Progenitor cell of endocrine pancreas (in vitro differentiated cells): ENCODE data around the gene TRIM48. TPM values are rescaled to one million over a fixed set of nuclear protein-coding genes. Genes with fewer than 3 reads are reported as not detected.
"Not testable (repeated sequence)": the region's sequence is repeated elsewhere in the genome, so short reads cannot be mapped to it uniquely, and the experiment has no call there.

Source experiments
- DNase-seq: peaks from one replicate; pipeline ENCODE4 v3.0.0; 2021; ENCODE audit warnings: low spot score; ENCODE audit not compliant: unreplicated experiment
- H3K27ac Mint-ChIP-seq: 2 replicates; pipeline ENCODE4 v1.8.0; 2021; ENCODE audit warnings: mild to moderate bottlenecking, moderate library complexity, mixed read lengths
- H3K27me3 Mint-ChIP-seq: 2 replicates; pipeline ENCODE4 v1.8.0; 2021; ENCODE audit warnings: mixed read lengths
- H3K36me3 Mint-ChIP-seq: 2 replicates; pipeline ENCODE4 v1.8.0; 2022; ENCODE audit warnings: mixed read lengths; ENCODE audit not compliant: insufficient read depth
- H3K4me1 Mint-ChIP-seq: 2 replicates; pipeline ENCODE4 v1.8.0; 2021; ENCODE audit warnings: low read depth, mixed read lengths
- H3K4me3 Mint-ChIP-seq: 2 replicates; pipeline ENCODE4 v1.8.0; 2021; ENCODE audit warnings: low read depth, mild to moderate bottlenecking, moderate library complexity, mixed read lengths
- H3K9me3 Mint-ChIP-seq: 2 replicates; pipeline ENCODE4 v1.8.0; 2021; ENCODE audit warnings: low read depth, mixed read lengths
- CTCF ChIP-seq: fragments of 200-600 bp; sonication (generic); IDR thresholded peaks from one replicate; pipeline ENCODE4 v1.5.0; 2021; ENCODE audit warnings: antibody characterized with exemption, mild to moderate bottlenecking; ENCODE audit not compliant: unreplicated experiment
- long read RNA-seq: library from polyadenylated mRNA; unstranded; transcript quantifications from one replicate; pipeline ENCODE4 v2.0.0, GENCODE V29; 2020
- total RNA-seq: library from RNA; stranded (reverse); gene quantifications from 2 replicates; pipeline ENCODE4 v1.2.1, GENCODE V29; 2021

TRIM48 gene
- not detected in 2 replicates for total RNA-seq
- long read RNA-seq: 0 reads

- H3K4me1 Mint-ChIP-seq, H3K27me3 Mint-ChIP-seq, H3K4me3 Mint-ChIP-seq, H3K36me3 Mint-ChIP-seq, DNase-seq, H3K27ac Mint-ChIP-seq: not testable (repeated sequence)
- peaks cover 29% of the 10 kb centered on the region for H3K9me3 Mint-ChIP-seq
Observed at GRCh38 chr11:55261855-55262254, at the start of gene TRIM48. TSS of gene TRIM48 (plus strand) at chr11:55262155. CDS start at chr11:55262268, 113 bp downstream.

- not testable (repeated sequence) for H3K27ac Mint-ChIP-seq, H3K27me3 Mint-ChIP-seq, H3K4me1 Mint-ChIP-seq, DNase-seq, H3K4me3 Mint-ChIP-seq, H3K36me3 Mint-ChIP-seq
- peaks cover 59% of the 10 kb centered on the region for H3K9me3 Mint-ChIP-seq
Observed at GRCh38 chr11:55238316-55238715, 23.6 kb upstream of the TRIM48 start.

- no peak for DNase-seq
- no peak overlapping the region for H3K4me3 Mint-ChIP-seq
- no peaks in the 10 kb centered on the region for H3K27me3 Mint-ChIP-seq
- TF ChIP-seq CTCF: no peak
- no peaks in the 10 kb centered on the region for H3K4me1 Mint-ChIP-seq
- peaks cover 32% of the 10 kb centered on the region for H3K9me3 Mint-ChIP-seq
- no peak overlapping the region for H3K27ac Mint-ChIP-seq
- no peaks in the 10 kb centered on the region for H3K36me3 Mint-ChIP-seq
Observed at GRCh38 chr11:55263081-55263480, 1.1 kb downstream of the TRIM48 start.

Other genes with a start within 250 kb of the TRIM48 start
- not detected in 2 replicates for gene OR4A16, start 81.0 kb downstream of the TRIM48 start, total RNA-seq
- not detected in 2 replicates for gene OR4A15, start 105.8 kb downstream of the TRIM48 start, total RNA-seq